Neural cell (in vitro differentiated cells): ENCODE data around the gene ITGA1. TPM values are rescaled to one million over a fixed set of nuclear protein-coding genes. Genes with fewer than 3 reads are reported as not detected.

Source experiments
- H2AFZ ChIP-seq: fragments of 200-600, 300-800 bp; sonication (generic), shearing (Covaris generic); 2 replicates; pipeline ENCODE4 v1.6.0; 2014; ENCODE audit warnings: low read depth, mild to moderate bottlenecking, antibody characterized with exemption, low read length, moderate library complexity
- H3F3A ChIP-seq: fragments of 200-600 bp; shearing (Covaris generic); 2 replicates; pipeline ENCODE4 v1.6.1; 2016; ENCODE audit warnings: mild to moderate bottlenecking, moderate library complexity, mixed read lengths, antibody characterized with exemption, low read length; ENCODE audit not compliant: insufficient read depth, poor library complexity, severe bottlenecking
- H3K27ac ChIP-seq: fragments of 200-600, 300-800 bp; sonication (generic), shearing (Covaris generic); 2 replicates; pipeline ENCODE4 v1.5.1; 2014; ENCODE audit warnings: mild to moderate bottlenecking, low read length, moderate library complexity
- H3K27me3 ChIP-seq: fragments of 300-800, 200-600 bp; sonication (generic), shearing (Covaris generic); 2 replicates; pipeline ENCODE4 v1.6.0; 2014; ENCODE audit warnings: mild to moderate bottlenecking, low read depth, low read length, moderate library complexity; ENCODE audit not compliant: insufficient read depth
- H3K36me3 ChIP-seq: fragments of 300-800, 200-600 bp; sonication (generic), shearing (Covaris generic); 2 replicates; pipeline ENCODE4 v1.5.1; 2014; ENCODE audit warnings: mild to moderate bottlenecking, antibody characterized with exemption, low read length, moderate library complexity; ENCODE audit not compliant: insufficient read depth
- H3K4me2 ChIP-seq: fragments of 300-800, 200-600 bp; sonication (generic), shearing (Covaris generic); 2 replicates; pipeline ENCODE4 v1.6.0; 2014; ENCODE audit warnings: mild to moderate bottlenecking, low read length
- H3K4me3 ChIP-seq: fragments of 300-800, 200-600 bp; sonication (generic), shearing (Covaris generic); 2 replicates; pipeline ENCODE4 v1.5.1; 2014; ENCODE audit warnings: mild to moderate bottlenecking, low read length, moderate library complexity
- H3K79me2 ChIP-seq: fragments of 200-600 bp; shearing (Covaris generic); replicated peaks from 2 replicates; pipeline ENCODE4 v1.6.0; 2014; ENCODE audit warnings: mild to moderate bottlenecking, low read length, moderate library complexity; ENCODE audit not compliant: insufficient read depth
- H3K9ac ChIP-seq: fragments of 300-800, 200-600 bp; sonication (generic), shearing (Covaris generic); 2 replicates; pipeline ENCODE4 v1.6.1; 2016; ENCODE audit warnings: mild to moderate bottlenecking, low read length, mixed read lengths
- H3K9me2 ChIP-seq: fragments of 200-600 bp; shearing (Covaris generic); 2 replicates; pipeline ENCODE4 v1.6.1; 2016; ENCODE audit warnings: mild to moderate bottlenecking, low read length, mixed read lengths; ENCODE audit not compliant: insufficient read depth
- H3K9me3 ChIP-seq: fragments of 200-600, 300-800 bp; sonication (generic), shearing (Covaris generic); 2 replicates; pipeline ENCODE4 v1.6.1; 2016; ENCODE audit warnings: mild to moderate bottlenecking, mixed run types, low read length, moderate library complexity, mixed read lengths
- H4K20me1 ChIP-seq: fragments of 200-600 bp; shearing (Covaris generic); 2 replicates; pipeline ENCODE4 v1.6.1; 2016; ENCODE audit warnings: mild to moderate bottlenecking, mixed run types; ENCODE audit not compliant: insufficient read depth
- EP300 ChIP-seq: fragments of 450-650 bp; conservative IDR thresholded peaks from 2 replicates; pipeline ENCODE4 v1.6.1; 2014; ENCODE audit warnings: antibody characterized with exemption, mild to moderate bottlenecking, moderate library complexity; ENCODE audit not compliant: poor library complexity, severe bottlenecking
- EZH2 ChIP-seq: fragments of 200-600, 300-800 bp; shearing (Covaris generic), sonication (generic); IDR thresholded peaks from 2 replicates; pipeline ENCODE4 v1.6.1; 2014; ENCODE audit warnings: antibody characterized with exemption, low read length, borderline replicate concordance, mild to moderate bottlenecking; ENCODE audit not compliant: insufficient read depth, poor library complexity, severe bottlenecking
- MXI1 ChIP-seq: fragments of 450-650 bp; conservative IDR thresholded peaks from 2 replicates; pipeline ENCODE4 v1.6.1; 2014; ENCODE audit warnings: antibody characterized with exemption, mild to moderate bottlenecking; ENCODE audit not compliant: poor library complexity, severe bottlenecking
- POLR2AphosphoS5 ChIP-seq: IDR thresholded peaks from 2 replicates; pipeline ENCODE4 v1.6.1; 2012
- RAD21 ChIP-seq: fragments of 450-650 bp; conservative IDR thresholded peaks from 2 replicates; pipeline ENCODE4 v1.6.1; 2014; ENCODE audit warnings: antibody characterized with exemption, mild to moderate bottlenecking, moderate library complexity
- REST ChIP-seq: IDR thresholded peaks from 2 replicates; pipeline ENCODE4 v1.6.1; 2012; ENCODE audit warnings: borderline replicate concordance
- SMC3 ChIP-seq: fragments of 450-650 bp; conservative IDR thresholded peaks from 2 replicates; pipeline ENCODE4 v1.6.1; 2014; ENCODE audit warnings: antibody characterized with exemption, mild to moderate bottlenecking, moderate library complexity; ENCODE audit not compliant: poor library complexity
- TAF1 ChIP-seq: IDR thresholded peaks from 2 replicates; pipeline ENCODE4 v1.6.1; 2012; ENCODE audit warnings: low read depth
- polyA plus RNA-seq: library from polyadenylated mRNA; depleted of rRNA; stranded (reverse); fragments of >200 nt; gene quantifications from 2 replicates; pipeline ENCODE4 v1.2.3, GENCODE V29; 2014
- TF ChIP-seq, protein P1 (sequence below): fragments of 450-650 bp; IDR thresholded peaks from 2 replicates; pipeline ENCODE4 v1.5.1; 2014; ENCODE audit warnings: antibody characterized with exemption, mild to moderate bottlenecking, moderate library complexity; ENCODE audit not compliant: poor library complexity, severe bottlenecking

Gene ITGA1
- polyA plus RNA-seq, 1 donor from 2014 or later: 0.15 TPM

- no peak for TF ChIP-seq RAD21
These were observed 17.9 kb downstream of the ITGA1 start (continued) for GRCh38 chr5:52805615-52806014.

DNA sequence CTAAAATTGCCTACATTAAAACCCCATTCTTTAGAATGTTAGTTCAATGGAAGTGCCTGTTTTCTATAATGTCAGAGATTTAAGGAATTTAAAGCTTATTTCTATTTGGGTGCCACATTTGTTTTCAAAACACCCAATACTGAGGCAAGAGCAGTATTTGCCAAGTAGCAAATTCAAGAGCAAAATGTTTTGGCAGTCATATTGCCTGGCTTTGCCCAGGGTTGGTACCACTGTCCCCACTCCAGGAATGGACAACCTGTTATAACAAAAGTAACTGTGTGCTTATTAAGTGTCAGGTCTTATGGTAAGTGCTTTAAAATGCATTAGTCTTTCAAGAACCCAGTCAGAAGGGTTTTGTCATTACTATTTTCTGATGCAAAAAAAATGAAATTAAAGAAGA lies 19.3 kb downstream of the ITGA1 start:
- H3K4me3 ChIP-seq: no peak overlapping the region
- no peaks in the 10 kb centered on the region for H3F3A ChIP-seq
- H3K79me2 ChIP-seq: peaks cover 16% of the 10 kb centered on the region
- H3K36me3 ChIP-seq: peaks cover 4% of the 10 kb centered on the region
- H2AFZ ChIP-seq: no peak overlapping the region
- no peaks in the 10 kb centered on the region for H3K9me3 ChIP-seq
- H3K27me3 ChIP-seq: no peaks in the 10 kb centered on the region
- no peak overlapping the region for H3K4me2 ChIP-seq
- no peak overlapping the region for H3K27ac ChIP-seq
- H4K20me1 ChIP-seq: no peaks in the 10 kb centered on the region
- TF ChIP-seq EZH2 (no peak), REST (no peak), RAD21 (no peak), MXI1 (no peak)
- no peaks in the 10 kb centered on the region for H3K9me2 ChIP-seq
- H3K9ac ChIP-seq: no peak overlapping the region

DNA sequence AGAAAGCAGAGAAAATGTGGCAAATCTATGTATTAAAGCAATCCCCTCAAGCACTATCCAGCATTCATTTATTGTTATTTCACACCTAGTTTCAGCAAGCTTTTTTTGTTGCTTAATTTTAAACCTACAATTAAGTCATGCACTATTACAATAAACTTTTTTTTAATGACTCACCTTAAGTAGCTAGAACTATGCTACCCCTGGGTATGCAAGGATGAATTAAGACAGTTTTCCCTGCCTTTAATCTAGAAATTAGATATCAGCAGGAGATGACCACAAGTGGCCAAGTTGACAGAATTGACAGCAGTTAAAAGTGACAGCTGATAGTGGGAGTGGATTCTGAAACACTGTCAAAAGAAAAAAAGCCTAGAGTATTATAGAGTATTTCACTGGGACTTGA lies 20.0 kb downstream of the ITGA1 start:
- Histone ChIP-seq H3K36me3 (peaks cover 4% of the 10 kb centered on the region), H3K4me3 (no peak overlapping the region), H3K9me3 (no peaks in the 10 kb centered on the region), H3K4me2 (no peak overlapping the region), H3F3A (no peaks in the 10 kb centered on the region), H3K9ac (no peak overlapping the region), H3K27me3 (no peaks in the 10 kb centered on the region), H4K20me1 (no peaks in the 10 kb centered on the region), H3K9me2 (no peaks in the 10 kb centered on the region), H2AFZ (no peak overlapping the region), H3K79me2 (peaks cover 9% of the 10 kb centered on the region), H3K27ac (no peak overlapping the region)
- no peak for TF ChIP-seq MXI1
- no peak for TF ChIP-seq POLR2AphosphoS5
- TF ChIP-seq EZH2: no peak
- TF ChIP-seq REST: no peak
- TF ChIP-seq EP300: no peak
- TF ChIP-seq, protein P1, sequence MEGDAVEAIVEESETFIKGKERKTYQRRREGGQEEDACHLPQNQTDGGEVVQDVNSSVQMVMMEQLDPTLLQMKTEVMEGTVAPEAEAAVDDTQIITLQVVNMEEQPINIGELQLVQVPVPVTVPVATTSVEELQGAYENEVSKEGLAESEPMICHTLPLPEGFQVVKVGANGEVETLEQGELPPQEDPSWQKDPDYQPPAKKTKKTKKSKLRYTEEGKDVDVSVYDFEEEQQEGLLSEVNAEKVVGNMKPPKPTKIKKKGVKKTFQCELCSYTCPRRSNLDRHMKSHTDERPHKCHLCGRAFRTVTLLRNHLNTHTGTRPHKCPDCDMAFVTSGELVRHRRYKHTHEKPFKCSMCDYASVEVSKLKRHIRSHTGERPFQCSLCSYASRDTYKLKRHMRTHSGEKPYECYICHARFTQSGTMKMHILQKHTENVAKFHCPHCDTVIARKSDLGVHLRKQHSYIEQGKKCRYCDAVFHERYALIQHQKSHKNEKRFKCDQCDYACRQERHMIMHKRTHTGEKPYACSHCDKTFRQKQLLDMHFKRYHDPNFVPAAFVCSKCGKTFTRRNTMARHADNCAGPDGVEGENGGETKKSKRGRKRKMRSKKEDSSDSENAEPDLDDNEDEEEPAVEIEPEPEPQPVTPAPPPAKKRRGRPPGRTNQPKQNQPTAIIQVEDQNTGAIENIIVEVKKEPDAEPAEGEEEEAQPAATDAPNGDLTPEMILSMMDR: no peak
- TF ChIP-seq TAF1: no peak
- TF ChIP-seq SMC3: no peak
- no peak for TF ChIP-seq RAD21
